ENCODE results near the gene RCAN3. TPM values are rescaled to one million over a fixed set of nuclear protein-coding genes. Genes with fewer than 3 reads are reported as not detected.

RCAN3 gene
- total RNA-seq, 4 donors from 2014 or later, result 5.3 to 14.0 (median 9.3) TPM

DNA sequence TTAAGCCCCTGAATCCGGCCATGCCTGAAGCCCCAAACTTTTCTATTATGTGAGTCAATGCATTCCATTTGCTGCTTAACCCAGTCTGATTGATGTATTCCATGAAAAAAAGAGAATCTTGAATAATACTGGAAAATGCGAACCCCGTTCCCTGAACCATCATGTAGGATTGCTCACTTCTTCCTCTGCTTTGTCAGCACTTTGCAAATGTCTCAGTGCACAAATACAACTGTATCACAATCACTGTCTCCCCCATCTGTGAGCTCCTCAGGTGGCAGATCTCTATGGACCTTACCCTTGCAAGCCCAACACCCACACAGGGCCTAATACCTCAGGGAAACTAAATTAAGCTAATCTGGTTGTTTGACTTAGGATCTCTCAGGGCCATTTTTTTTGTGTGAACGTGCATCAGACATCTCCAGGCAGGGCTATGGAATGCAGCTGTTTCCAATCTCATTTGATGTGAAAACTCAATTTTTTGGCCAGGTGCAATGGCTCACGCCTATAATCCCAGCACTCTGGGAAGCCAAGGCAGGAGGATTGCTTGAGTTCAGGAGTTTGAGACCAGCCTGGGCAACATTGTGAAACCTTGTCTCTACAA, 2.1 kb upstream of the RCAN3 start:
- Histone ChIP-seq H3K4me1 (peaks cover 0 to 25% (median 18%) of the 10 kb centered on the region in 4 donors), H3K9me3 (no peaks in the 10 kb centered on the region), H3K36me3 (no peaks in the 10 kb centered on the region), H3K4me3 (no peak overlapping the region), H3K27ac (replicated peaks in 1 of 4) (no peak overlapping the region), H3K27me3 (peaks cover 0 to 11% (median 0%) of the 10 kb centered on the region in 4 donors)
- no peak for DNase-seq (ENCODE audit: extremely low spot score)
- TF ChIP-seq POLR2AphosphoS5 (IDR thresholded peaks at IDR 0.05) (no peak), EP300 (IDR thresholded peaks at IDR 0.05) (no peak), POLR2A (IDR thresholded peaks at IDR 0.05; ENCODE audit: low read depth) (no peak)
- TF ChIP-seq, protein P1, sequence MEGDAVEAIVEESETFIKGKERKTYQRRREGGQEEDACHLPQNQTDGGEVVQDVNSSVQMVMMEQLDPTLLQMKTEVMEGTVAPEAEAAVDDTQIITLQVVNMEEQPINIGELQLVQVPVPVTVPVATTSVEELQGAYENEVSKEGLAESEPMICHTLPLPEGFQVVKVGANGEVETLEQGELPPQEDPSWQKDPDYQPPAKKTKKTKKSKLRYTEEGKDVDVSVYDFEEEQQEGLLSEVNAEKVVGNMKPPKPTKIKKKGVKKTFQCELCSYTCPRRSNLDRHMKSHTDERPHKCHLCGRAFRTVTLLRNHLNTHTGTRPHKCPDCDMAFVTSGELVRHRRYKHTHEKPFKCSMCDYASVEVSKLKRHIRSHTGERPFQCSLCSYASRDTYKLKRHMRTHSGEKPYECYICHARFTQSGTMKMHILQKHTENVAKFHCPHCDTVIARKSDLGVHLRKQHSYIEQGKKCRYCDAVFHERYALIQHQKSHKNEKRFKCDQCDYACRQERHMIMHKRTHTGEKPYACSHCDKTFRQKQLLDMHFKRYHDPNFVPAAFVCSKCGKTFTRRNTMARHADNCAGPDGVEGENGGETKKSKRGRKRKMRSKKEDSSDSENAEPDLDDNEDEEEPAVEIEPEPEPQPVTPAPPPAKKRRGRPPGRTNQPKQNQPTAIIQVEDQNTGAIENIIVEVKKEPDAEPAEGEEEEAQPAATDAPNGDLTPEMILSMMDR (IDR thresholded peaks at IDR 0.05), result no peak
- WGBS, result 79% methylated on average over 5 of the region's 5 CpGs
- intact Hi-C loops (cut with DNase I), result loop anchor here (10.0 kb wide), 2 partner anchors 86 to 134 kb away; partner anchors contain the start of genes NIPAL3 and STPG1

DNA sequence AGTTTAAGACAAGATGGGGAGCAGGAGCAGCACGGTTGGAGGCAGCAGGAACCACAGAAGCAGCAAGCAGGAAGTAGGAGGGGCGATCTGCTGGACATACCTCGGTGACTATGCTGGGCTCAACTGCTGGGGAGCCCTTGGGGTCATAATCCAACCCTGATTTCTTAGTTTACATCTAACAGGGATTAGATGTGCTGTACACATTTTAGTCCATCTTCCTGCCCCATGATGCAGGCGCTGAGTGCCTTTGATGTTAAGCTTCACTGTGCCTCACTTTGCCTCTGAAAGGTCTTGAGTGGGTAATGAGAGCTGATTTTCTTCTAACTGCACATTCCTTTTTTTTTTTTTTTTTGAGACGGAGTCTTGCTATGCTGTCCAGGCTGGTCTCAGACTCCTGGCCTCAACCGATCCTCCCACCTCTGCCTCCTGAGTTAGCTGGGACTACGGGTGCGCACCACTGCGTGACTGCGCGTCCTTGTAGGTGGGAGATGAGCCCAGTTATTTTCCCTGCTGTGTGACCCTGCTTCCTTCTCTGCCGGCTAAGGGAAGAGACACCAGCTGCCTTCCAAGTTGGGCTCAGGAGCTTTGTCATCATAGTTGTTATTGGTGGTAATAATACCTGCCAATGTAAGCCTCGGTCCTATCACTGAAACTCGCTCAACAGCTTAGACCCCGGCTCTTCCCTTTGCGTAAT, 1.1 kb upstream of the RCAN3 start:
- intact Hi-C loops (cut with DNase I), result loop anchor here (10.0 kb wide), 2 partner anchors 87 to 133 kb away; partner anchors contain the start of genes NIPAL3 and STPG1
- H3K4me3 ChIP-seq, result peak overlapping the region; percentile 62 to 91 (median 78)
- DNase-seq (ENCODE audit: extremely low spot score), result no peak
- WGBS, result 69% methylated on average over 16 of the region's 16 CpGs
- H3K9me3 ChIP-seq, result no peaks in the 10 kb centered on the region
- H3K4me1 ChIP-seq, result peaks cover 0 to 25% (median 18%) of the 10 kb centered on the region in 4 donors
- no peak for TF ChIP-seq POLR2AphosphoS5 (IDR thresholded peaks at IDR 0.05)
- TF ChIP-seq, protein P1 (IDR thresholded peaks at IDR 0.05), result no peak
- peaks cover 0 to under 1% (median 0%) of the 10 kb centered on the region in 4 donors for H3K27me3 ChIP-seq
- H3K36me3 ChIP-seq, result no peaks in the 10 kb centered on the region
- peak overlapping the region; percentile 78 to 87 (median 82) for H3K27ac ChIP-seq (replicated peaks in 1 of 4)

DNA sequence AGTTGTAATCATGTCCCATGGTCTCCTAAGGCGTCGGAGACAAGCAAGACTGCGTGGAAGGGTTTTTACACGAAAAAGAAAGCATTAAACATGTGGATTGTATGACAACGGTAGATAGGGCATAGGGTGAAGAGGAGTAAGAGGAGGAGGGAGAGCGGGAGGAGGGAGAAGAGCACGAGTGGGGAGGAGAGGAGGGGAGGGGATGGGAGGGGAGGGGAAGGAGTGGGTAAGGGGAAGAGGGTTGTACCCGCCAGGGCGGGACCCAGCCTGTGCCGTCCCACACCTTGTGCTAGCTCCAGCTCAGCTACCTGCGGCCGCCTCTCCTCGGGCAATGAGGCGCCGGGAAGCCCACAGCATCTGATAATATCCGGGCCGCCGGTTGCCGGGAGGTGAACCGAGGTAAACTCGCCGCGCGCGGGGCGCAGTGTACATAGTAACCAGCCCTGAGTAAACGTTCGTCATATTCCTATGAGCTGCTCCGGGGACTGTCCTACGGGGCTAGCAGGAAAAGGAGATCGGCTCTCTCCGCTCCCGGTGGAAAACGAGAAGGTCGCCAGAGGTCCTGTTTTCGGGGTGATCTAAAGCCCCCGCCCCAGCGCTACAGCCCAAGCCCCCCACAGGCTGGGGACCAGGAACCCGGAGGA, 449 bp upstream of the RCAN3 start:
- WGBS, result 4% methylated on average over 34 of the region's 39 CpGs
- H3K27me3 ChIP-seq, result no peaks in the 10 kb centered on the region
- DNase-seq (ENCODE audit: extremely low spot score), result peak; percentile 92
- no peaks in the 10 kb centered on the region for H3K36me3 ChIP-seq
- TF ChIP-seq, protein P1 (IDR thresholded peaks at IDR 0.05), result no peak
- TF ChIP-seq EP300 (IDR thresholded peaks at IDR 0.05) (no peak), POLR2AphosphoS5 (IDR thresholded peaks at IDR 0.05) (no peak), POLR2A (IDR thresholded peaks at IDR 0.05; ENCODE audit: low read depth) (no peak)
- H3K9me3 ChIP-seq, result no peaks in the 10 kb centered on the region
- H3K27ac ChIP-seq (replicated peaks in 1 of 4), result peak overlapping the region; percentile 78 to 87 (median 82)
- intact Hi-C loops (cut with DNase I), result loop anchor here (10.0 kb wide), 2 partner anchors 87 to 133 kb away; partner anchors contain the start of genes NIPAL3 and STPG1
- H3K4me3 ChIP-seq, result peak overlapping the region; percentile 62 to 91 (median 78)
- peaks cover under 1 to 25% (median 18%) of the 10 kb centered on the region in 4 donors for H3K4me1 ChIP-seq

DNA sequence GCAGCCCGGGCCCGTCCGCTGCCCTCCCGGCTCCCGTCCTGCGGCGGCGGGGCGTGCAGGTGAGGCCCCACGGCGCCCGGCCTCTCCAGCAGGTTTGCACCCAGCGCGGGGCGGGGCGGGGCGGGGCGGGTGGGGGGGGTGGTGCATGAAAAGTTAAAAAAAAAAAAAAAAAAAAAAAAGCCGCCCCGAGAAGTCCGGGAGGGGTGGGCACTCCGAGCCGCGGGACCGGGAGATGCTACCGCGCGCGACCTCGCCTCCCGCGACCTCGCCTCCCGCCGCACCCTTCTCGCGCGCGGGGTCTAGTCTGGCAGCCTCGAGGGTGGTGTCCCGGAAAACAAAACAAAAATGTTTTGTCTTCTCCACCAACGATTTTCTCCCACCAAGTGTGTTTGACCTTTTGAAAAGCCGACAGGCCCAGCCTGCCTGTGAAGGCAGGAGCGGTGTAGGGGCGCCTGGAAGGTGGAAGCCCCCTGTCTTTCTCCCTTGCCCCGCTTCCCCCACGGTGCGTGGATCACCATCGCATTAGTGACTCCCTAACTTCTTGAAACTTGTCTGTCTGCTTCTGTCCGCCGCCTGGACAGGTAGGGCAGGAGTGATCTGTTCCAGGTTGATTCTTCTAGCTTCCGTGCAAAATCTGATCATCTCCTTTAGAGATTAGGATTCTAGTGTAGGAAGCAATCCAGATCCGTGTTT, 569 bp downstream of the RCAN3 start:
- intact Hi-C loops (cut with DNase I), result loop anchor here (10.0 kb wide), 2 partner anchors 88 to 132 kb away; partner anchors contain the start of genes NIPAL3 and STPG1
- H3K36me3 ChIP-seq, result no peaks in the 10 kb centered on the region
- H3K27ac ChIP-seq (replicated peaks in 1 of 4), result peak overlapping the region; percentile 78 to 87 (median 82)
- H3K4me1 ChIP-seq, result peaks cover 2 to 25% (median 18%) of the 10 kb centered on the region in 4 donors
- TF ChIP-seq EP300 (IDR thresholded peaks at IDR 0.05) (no peak), POLR2AphosphoS5 (IDR thresholded peaks at IDR 0.05) (no peak), POLR2A (IDR thresholded peaks at IDR 0.05; ENCODE audit: low read depth) (no peak)
- TF ChIP-seq, protein P1 (IDR thresholded peaks at IDR 0.05), result no peak
- H3K4me3 ChIP-seq, result peak overlapping the region; percentile 62 to 91 (median 78)
- H3K27me3 ChIP-seq, result no peaks in the 10 kb centered on the region
- WGBS, result 7% methylated on average over 36 of the region's 53 CpGs
- DNase-seq (ENCODE audit: extremely low spot score), result no peak
- H3K9me3 ChIP-seq, result no peaks in the 10 kb centered on the region

Data from esophagus muscularis mucosa (tissue), 4 donors.